Stimulated activated CD8-positive, alpha-beta memory T cell treated with anti-CD3 and anti-CD28 coated beads, Interleukin-12 subunit alpha, Interleukin-12 subunit beta, amount 100 ng/mL, for 4 hours (primary cell): ENCODE results near the gene RALGAPA2.
"Not testable (repeated sequence)": the region's sequence is repeated elsewhere in the genome, so short reads cannot be mapped to it uniquely, and the experiment has no call there.

Experiments used
- DNase-seq: peaks from one replicate; pipeline ENCODE4 v3.0.0-alpha.2; 2020; ENCODE audit warnings: low read depth

Gene RALGAPA2

GRCh38 chr20:20367575-20368417, 344.6 kb downstream of the RALGAPA2 start, which contains the start of gene INSM1:
Gene INSM1, plus strand, starts transcription at chr20:20368104. Its CDS starts 164 bp downstream, at chr20:20368268.
- DNase-seq: no peak

GRCh38 chr20:20366876-20367574, 345.4 kb downstream of the RALGAPA2 start:
- no peak for DNase-seq

- no peak for DNase-seq
These were observed 345.9 kb downstream of the RALGAPA2 start for GRCh38 chr20:20366551-20366875.

GRCh38 chr20:20365480-20366161, 346.8 kb downstream of the RALGAPA2 start:
- DNase-seq: no peak

GRCh38 chr20:20364593-20365479, 347.6 kb downstream of the RALGAPA2 start:
- no peak for DNase-seq

- DNase-seq: no peak
These were observed 348.4 kb downstream of the RALGAPA2 start for GRCh38 chr20:20363799-20364592.

- DNase-seq: no peak
These were observed 349.0 kb downstream of the RALGAPA2 start for GRCh38 chr20:20363434-20363798.

- no peak for DNase-seq
These were observed 349.5 kb downstream of the RALGAPA2 start for GRCh38 chr20:20362774-20363433.

- no peak for DNase-seq
These were observed 352.0 kb downstream of the RALGAPA2 start for GRCh38 chr20:20360464-20360863.

GRCh38 chr20:20359628-20360027, 352.8 kb downstream of the RALGAPA2 start:
- DNase-seq: no peak

GRCh38 chr20:20358801-20359200, 353.6 kb downstream of the RALGAPA2 start:
- DNase-seq: no peak

GRCh38 chr20:20355503-20355902, 356.9 kb downstream of the RALGAPA2 start:
- DNase-seq: not testable (repeated sequence)

GRCh38 chr20:20353576-20353975, 358.9 kb downstream of the RALGAPA2 start:
- no peak for DNase-seq

- DNase-seq: no peak
These were observed 368.0 kb downstream of the RALGAPA2 start for GRCh38 chr20:20344476-20344875.

GRCh38 chr20:20343932-20344331, 368.5 kb downstream of the RALGAPA2 start:
- no peak for DNase-seq
